HepG2 (cell line): ENCODE measurements around the gene WDR7.

Experiments used
- IKZF1 ChIP-seq: fragments of 450-650 bp; IDR thresholded peaks from 2 replicates; pipeline ENCODE4 v1.7.1; 2016
- KDM1A ChIP-seq: IDR thresholded peaks from 2 replicates; pipeline ENCODE4 v1.6.1; 2016; ENCODE audit warnings: missing compliant biosample characterization
- MAFK ChIP-seq, 2 experiments: IDR thresholded peaks in 1 of 2; conservative IDR thresholded peaks in 1 of 2; 2 replicates each; pipeline ENCODE4 v1.6.1; 2011; ENCODE audit warnings: improper control_type of control experiment in 2 of 2, low read length in 2 of 2
- NR0B2 ChIP-seq: sonication (generic); formaldehyde crosslinking; IDR thresholded peaks from 2 replicates; pipeline ENCODE4 v1.4.0; 2020; ENCODE audit warnings: mild to moderate bottlenecking, missing genetic modification reagents
- PRDM15 ChIP-seq: sonication (generic); formaldehyde crosslinking; IDR thresholded peaks from 2 replicates; pipeline ENCODE4 v1.4.0; 2020; ENCODE audit warnings: missing genetic modification reagents
- RELA ChIP-seq: sonication (generic); formaldehyde crosslinking; IDR thresholded peaks from 2 replicates; pipeline ENCODE4 v1.4.0; 2020; ENCODE audit warnings: missing genetic modification reagents
- REST ChIP-seq, 2 experiments: IDR thresholded peaks; 2 replicates each; pipeline ENCODE4 v1.6.1; 2011 to 2012; ENCODE audit warnings: low read length in 2 of 2, borderline replicate concordance in 1 of 2, low read depth in 1 of 2, mild to moderate bottlenecking in 1 of 2, moderate library complexity in 1 of 2
- SRF ChIP-seq: IDR thresholded peaks from 2 replicates; pipeline ENCODE4 v1.6.1; 2011; ENCODE audit warnings: mild to moderate bottlenecking, low read depth, low read length, moderate library complexity
- TARDBP ChIP-seq: sonication (generic); formaldehyde crosslinking; IDR thresholded peaks from 2 replicates; pipeline ENCODE4 v1.8.0; 2022; ENCODE audit warnings: mild to moderate bottlenecking, missing genetic modification reagents
- ZNF792 ChIP-seq: IDR thresholded peaks from 2 replicates; pipeline ENCODE4 v1.6.1; 2016
- TF ChIP-seq, protein P1 (sequence below): sonication (generic); formaldehyde crosslinking; IDR thresholded peaks from 2 replicates; pipeline ENCODE4 v1.5.0; 2020; ENCODE audit warnings: mild to moderate bottlenecking, missing genetic modification reagents, moderate library complexity

DNA sequence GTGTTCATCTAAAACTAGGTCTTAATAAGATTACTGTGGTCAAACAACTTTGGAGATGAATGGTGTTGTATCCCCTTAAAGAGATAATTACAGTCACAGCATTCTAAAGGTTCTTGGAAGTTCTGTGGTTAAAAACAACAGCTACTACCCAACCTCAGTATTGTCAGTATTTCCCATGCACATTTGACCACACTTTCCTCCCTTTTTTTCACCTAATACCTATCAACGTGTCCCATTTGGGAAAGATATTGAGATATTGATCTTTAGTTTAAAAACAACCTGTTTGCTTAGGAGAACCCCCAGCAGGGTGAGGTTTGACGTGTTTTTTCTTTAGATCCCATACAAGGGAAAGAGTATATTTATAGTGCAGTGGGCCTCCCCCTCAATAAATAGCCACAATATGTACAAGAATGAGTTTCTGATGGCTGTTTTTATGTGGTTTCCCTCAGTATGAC, 65.6 kb downstream of the WDR7 start:
- TF ChIP-seq, protein P1, sequence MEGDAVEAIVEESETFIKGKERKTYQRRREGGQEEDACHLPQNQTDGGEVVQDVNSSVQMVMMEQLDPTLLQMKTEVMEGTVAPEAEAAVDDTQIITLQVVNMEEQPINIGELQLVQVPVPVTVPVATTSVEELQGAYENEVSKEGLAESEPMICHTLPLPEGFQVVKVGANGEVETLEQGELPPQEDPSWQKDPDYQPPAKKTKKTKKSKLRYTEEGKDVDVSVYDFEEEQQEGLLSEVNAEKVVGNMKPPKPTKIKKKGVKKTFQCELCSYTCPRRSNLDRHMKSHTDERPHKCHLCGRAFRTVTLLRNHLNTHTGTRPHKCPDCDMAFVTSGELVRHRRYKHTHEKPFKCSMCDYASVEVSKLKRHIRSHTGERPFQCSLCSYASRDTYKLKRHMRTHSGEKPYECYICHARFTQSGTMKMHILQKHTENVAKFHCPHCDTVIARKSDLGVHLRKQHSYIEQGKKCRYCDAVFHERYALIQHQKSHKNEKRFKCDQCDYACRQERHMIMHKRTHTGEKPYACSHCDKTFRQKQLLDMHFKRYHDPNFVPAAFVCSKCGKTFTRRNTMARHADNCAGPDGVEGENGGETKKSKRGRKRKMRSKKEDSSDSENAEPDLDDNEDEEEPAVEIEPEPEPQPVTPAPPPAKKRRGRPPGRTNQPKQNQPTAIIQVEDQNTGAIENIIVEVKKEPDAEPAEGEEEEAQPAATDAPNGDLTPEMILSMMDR (CRISPR knock-in tag) = no peak
- TF ChIP-seq RELA (CRISPR knock-in tag) = no peak
- no peak for TF ChIP-seq REST (IDR thresholded peaks at IDR 0.05; ENCODE audit: borderline replicate concordance in 1 of 2, low read depth in 1 of 2, low read length in 2 of 2)
- TF ChIP-seq KDM1A = no peak
- TF ChIP-seq MAFK (conservative IDR thresholded peaks at IDR 0.05 in 1 of 2, IDR thresholded peaks at IDR 0.05 in 1 of 2; ENCODE audit: low read length in 2 of 2) = no peak
- no peak for TF ChIP-seq TARDBP
- TF ChIP-seq PRDM15 (CRISPR knock-in tag) = no peak
- no peak for TF ChIP-seq SRF
- no peak for TF ChIP-seq ZNF792 (CRISPR knock-in tag)
- TF ChIP-seq IKZF1 = no peak
- TF ChIP-seq NR0B2 = no peak
